Stomach (tissue), 4 donors: ENCODE data around the gene FRAT1.

Experiments
- EP300 ChIP-seq: sonication (generic); formaldehyde crosslinking; IDR thresholded peaks from one replicate; pipeline ENCODE4 v1.6.1; 2017; ENCODE audit warnings: antibody characterized with exemption
- TF ChIP-seq, protein P1 (sequence below), 7 experiments: fragments of 450-650 bp in 4 of 7; fragments of 200-600 bp in 3 of 7; sonication (generic) in 3 of 7; IDR thresholded peaks; one replicate each; pipeline ENCODE4 v1.5.1; 2016 to 2019; ENCODE audit warnings: antibody characterized with exemption in 7 of 7, control low read depth in 2 of 7, mild to moderate bottlenecking in 1 of 7

GRCh38 chr10:97336006-97336405, 16.9 kb downstream of the FRAT1 start:
- TF ChIP-seq EP300: no peak
- TF ChIP-seq, protein P1, sequence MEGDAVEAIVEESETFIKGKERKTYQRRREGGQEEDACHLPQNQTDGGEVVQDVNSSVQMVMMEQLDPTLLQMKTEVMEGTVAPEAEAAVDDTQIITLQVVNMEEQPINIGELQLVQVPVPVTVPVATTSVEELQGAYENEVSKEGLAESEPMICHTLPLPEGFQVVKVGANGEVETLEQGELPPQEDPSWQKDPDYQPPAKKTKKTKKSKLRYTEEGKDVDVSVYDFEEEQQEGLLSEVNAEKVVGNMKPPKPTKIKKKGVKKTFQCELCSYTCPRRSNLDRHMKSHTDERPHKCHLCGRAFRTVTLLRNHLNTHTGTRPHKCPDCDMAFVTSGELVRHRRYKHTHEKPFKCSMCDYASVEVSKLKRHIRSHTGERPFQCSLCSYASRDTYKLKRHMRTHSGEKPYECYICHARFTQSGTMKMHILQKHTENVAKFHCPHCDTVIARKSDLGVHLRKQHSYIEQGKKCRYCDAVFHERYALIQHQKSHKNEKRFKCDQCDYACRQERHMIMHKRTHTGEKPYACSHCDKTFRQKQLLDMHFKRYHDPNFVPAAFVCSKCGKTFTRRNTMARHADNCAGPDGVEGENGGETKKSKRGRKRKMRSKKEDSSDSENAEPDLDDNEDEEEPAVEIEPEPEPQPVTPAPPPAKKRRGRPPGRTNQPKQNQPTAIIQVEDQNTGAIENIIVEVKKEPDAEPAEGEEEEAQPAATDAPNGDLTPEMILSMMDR (IDR thresholded peaks at IDR 0.05): no peak
